Mucosa of descending colon (tissue), 3 donors: ENCODE measurements around the gene PPM1J. TPM values are rescaled to one million over a fixed set of nuclear protein-coding genes. Genes with fewer than 3 reads are reported as not detected.

Experiments
- ATAC-seq: fragments of 200-7000 bp; cut with Tn5 transposase; one replicate; pipeline ENCODE4 v1.9.1; 2020; ENCODE audit warnings: mild to moderate bottlenecking, moderate library complexity
- DNase-seq, 3 donors: peaks; one replicate each; pipeline ENCODE4 v3.0.0-alpha.2; 2020
- H3K36me3 ChIP-seq: fragments of 200-600 bp; one replicate; pipeline ENCODE4 v1.8.0; 2021; ENCODE audit warnings: low read depth, mild to moderate bottlenecking
- H3K4me1 ChIP-seq: fragments of 200-600 bp; one replicate; pipeline ENCODE4 v1.8.0; 2021; ENCODE audit warnings: low read depth, mild to moderate bottlenecking
- H3K4me3 ChIP-seq: fragments of 200-600 bp; one replicate; pipeline ENCODE4 v1.8.0; 2021; ENCODE audit warnings: mild to moderate bottlenecking
- H3K9me3 ChIP-seq: fragments of 200-600 bp; one replicate; pipeline ENCODE4 v1.8.0; 2021; ENCODE audit warnings: mild to moderate bottlenecking
- CTCF ChIP-seq: fragments of 200-600 bp; IDR thresholded peaks from one replicate; pipeline ENCODE4 v1.8.0; 2022; ENCODE audit warnings: antibody characterized with exemption, mild to moderate bottlenecking
- intact Hi-C, 2 donors: fragments of 100-400 bp; cut with DNase I in 1 of 2; cut with micrococcal nuclease in 1 of 2; formaldehyde crosslinking; loops; one replicate each; pipeline versions ENCODE4 v1.11.0 to v1.11.1; 2022; cut with DNase I, micrococcal nuclease
- total RNA-seq, 3 donors: library from RNA; stranded (reverse); fragmentation: NEBNext Ultra II Directional in 2 of 3; extraction: Animal tissue kit (Norgen Biotek cat#: 25700) in 2 of 3; gene quantifications; one replicate each; pipeline versions ENCODE4 v1.2.1 to v1.2.4, GENCODE V29; 2021 to 2023
- donor health status: DM: no; HTN: no; CAD: no; lungs with moderate emphysema.
- donor health status: DM: no; HTN: no; CAD: no.
- donor health status: DM: no; HTN: yes; CAD: no.

Gene PPM1J
- total RNA-seq, 3 donors from 2014 or later = 0.92 to 1.7 (median 1.1) TPM

GRCh38 chr1:112706505-112707220, 8.5 kb downstream of the PPM1J start, which contains the start of gene RHOC:
Gene RHOC, minus strand, starts transcription at chr1:112707127. Its CDS starts 3,328 bp downstream, at chr1:112703799.
- H3K36me3 ChIP-seq = no peaks in the 10 kb centered on the region
- no peak for TF ChIP-seq CTCF
- peaks cover 36% of the 10 kb centered on the region for H3K4me1 ChIP-seq
- ATAC-seq (peak; percentile 78), DNase-seq (peak; percentile 75 to 86 (median 85))
- H3K4me3 ChIP-seq = peak within 1 kb of the TSS; percentile 94
- no peaks in the 10 kb centered on the region for H3K9me3 ChIP-seq
- intact Hi-C loops = loop anchor here in 1 of 2 donors (5.0 kb wide), 1 partner anchor 314 kb away; no protein-coding TSS in a partner anchor

- Histone ChIP-seq H3K36me3 (no peaks in the 10 kb centered on the region), H3K4me3 (peak overlapping the region; percentile 5), H3K9me3 (no peaks in the 10 kb centered on the region), H3K4me1 (peaks cover 51% of the 10 kb centered on the region)
- ATAC-seq = peak; percentile 71
- TF ChIP-seq CTCF = no peak
- peak; percentile 84 to 90 (median 84) for DNase-seq
- intact Hi-C loops = loop anchor here in 1 of 2 donors (5.0 kb wide), 1 partner anchor 313 kb away; no protein-coding TSS in a partner anchor
Observed at GRCh38 chr1:112704934-112705627, 10.1 kb downstream of the PPM1J start.

GRCh38 chr1:112704391-112704933, 10.7 kb downstream of the PPM1J start:
- H3K9me3 ChIP-seq = no peaks in the 10 kb centered on the region
- H3K4me3 ChIP-seq = no peak overlapping the region
- no peaks in the 10 kb centered on the region for H3K36me3 ChIP-seq
- intact Hi-C loops = no loop called here
- DNase-seq (no peak), ATAC-seq (no peak)
- TF ChIP-seq CTCF = no peak
- H3K4me1 ChIP-seq = peaks cover 58% of the 10 kb centered on the region

GRCh38 chr1:112703706-112704105, 11.4 kb downstream of the PPM1J start:
- DNase-seq = no peak
- Histone ChIP-seq H3K4me1 (peaks cover 65% of the 10 kb centered on the region), H3K36me3 (no peaks in the 10 kb centered on the region), H3K9me3 (no peaks in the 10 kb centered on the region), H3K4me3 (no peak overlapping the region)
- TF ChIP-seq CTCF = no peak
- ATAC-seq = no peak
- intact Hi-C loops = no loop called here

GRCh38 chr1:112702420-112703261, 12.5 kb downstream of the PPM1J start:
- H3K36me3 ChIP-seq = no peaks in the 10 kb centered on the region
- peaks cover 66% of the 10 kb centered on the region for H3K4me1 ChIP-seq
- no peak for ATAC-seq
- H3K9me3 ChIP-seq = no peaks in the 10 kb centered on the region
- no peak for DNase-seq
- intact Hi-C loops = no loop called here
- no peak overlapping the region for H3K4me3 ChIP-seq
- TF ChIP-seq CTCF = no peak
